KOPT-K1 (cell line): ENCODE data around the gene SLC27A1.
"Not testable (repeated sequence)": the region's sequence is repeated elsewhere in the genome, so short reads cannot be mapped to it uniquely, and the experiment has no call there.

ENCODE experiments used
- H3K27ac ChIP-seq: fragments of 200-600 bp; sonication (generic); 2 replicates; pipeline ENCODE4 v1.5.1; 2016; ENCODE audit warnings: antibody characterized with exemption, mild to moderate bottlenecking, low read depth, low read length; ENCODE audit not compliant: poor library complexity, severe bottlenecking
- H3K36me3 ChIP-seq: fragments of 200-600 bp; sonication (generic); 2 replicates; pipeline ENCODE4 v1.5.1; 2017; ENCODE audit warnings: antibody characterized with exemption, mild to moderate bottlenecking, low read length, moderate library complexity; ENCODE audit not compliant: insufficient read depth
- H3K9me3 ChIP-seq: fragments of 200-600 bp; sonication (generic); 2 replicates; pipeline ENCODE4 v1.5.1; 2017; ENCODE audit warnings: antibody characterized with exemption, low read length, mild to moderate bottlenecking; ENCODE audit not compliant: insufficient read depth, poor library complexity, severe bottlenecking

SLC27A1 gene

DNA sequence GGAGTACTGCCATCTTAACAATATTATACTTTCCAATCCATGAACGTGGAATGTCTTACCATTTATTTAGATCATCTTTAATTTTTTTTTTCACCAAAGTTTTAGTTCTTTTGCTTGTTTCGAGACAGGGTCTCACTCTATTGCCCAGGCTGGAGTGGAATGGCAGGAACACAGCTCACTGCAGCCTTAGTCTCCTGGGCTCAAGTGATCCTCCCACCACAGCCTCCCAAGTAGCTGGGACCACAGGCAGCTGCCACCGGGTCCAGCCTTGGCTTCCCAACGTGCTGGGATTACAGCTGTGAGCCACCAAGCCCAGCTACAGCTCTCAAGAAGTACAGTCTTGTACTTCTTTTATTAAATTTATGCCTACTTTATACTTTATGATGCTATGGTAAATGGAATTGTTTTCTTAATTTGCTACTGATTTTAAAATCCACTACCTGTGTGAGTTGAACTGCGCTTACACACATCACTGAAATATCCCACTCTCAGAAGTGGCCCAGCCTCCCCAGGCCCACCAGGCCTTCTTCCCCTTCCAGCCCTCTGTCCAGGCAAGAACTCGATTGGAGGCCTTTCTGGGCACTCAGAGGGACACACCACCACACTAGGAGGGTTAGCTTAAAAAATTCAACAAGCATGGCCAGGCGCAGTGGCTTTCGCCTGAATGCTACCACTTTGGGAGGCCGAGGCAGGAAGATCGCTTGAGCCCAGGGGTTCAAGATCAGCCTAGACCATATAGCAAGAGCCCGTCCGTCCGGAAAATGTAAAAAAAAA lies 40.1 kb downstream of the SLC27A1 start:
- no peaks in the 10 kb centered on the region for H3K9me3 ChIP-seq
- H3K36me3 ChIP-seq = peaks cover 21% of the 10 kb centered on the region; the same call in 1 of the 2 replicates
- peak overlapping the region; percentile 98 for H3K27ac ChIP-seq

DNA sequence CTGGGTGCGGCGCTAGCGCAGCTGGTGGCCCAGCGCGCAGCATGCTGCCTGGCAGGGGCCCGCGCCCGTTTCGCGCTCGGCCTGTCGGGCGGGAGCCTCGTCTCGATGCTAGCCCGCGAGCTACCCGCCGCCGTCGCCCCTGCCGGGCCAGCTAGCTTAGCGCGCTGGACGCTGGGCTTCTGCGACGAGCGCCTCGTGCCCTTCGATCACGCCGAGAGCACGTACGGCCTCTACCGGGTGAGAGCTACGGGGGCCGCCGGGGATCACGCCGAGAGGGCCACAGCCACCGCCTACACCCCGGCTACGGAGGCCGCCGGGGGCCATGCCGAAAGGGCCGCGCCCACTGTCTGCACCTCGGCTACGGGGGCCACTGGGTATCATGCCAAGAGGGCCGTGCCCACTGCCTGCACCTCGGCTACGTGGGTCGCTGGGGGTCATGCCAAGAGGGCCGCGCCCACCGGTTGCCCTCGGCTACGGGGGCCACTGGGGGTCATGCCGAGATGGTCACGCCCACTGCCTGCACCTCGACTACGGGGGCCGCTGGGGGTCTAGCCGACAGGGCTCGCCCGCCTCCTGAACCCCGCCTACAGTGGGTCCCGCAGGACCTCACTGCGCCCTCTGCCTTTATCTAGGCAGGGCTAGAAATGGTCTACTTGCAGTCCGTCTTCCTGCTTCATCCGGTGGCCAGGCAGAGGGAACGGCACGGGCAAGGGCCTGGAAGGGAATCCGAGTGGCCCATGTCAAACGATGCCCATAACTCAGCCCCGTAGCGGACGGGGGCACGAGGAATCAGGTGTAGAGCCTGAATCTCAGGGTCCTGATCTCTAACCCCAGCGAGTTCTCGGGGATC lies 41.6 kb downstream of the SLC27A1 start:
- peak overlapping the region; percentile 98 for H3K27ac ChIP-seq
- peaks cover 26% of the 10 kb centered on the region for H3K36me3 ChIP-seq
- peaks cover 2% of the 10 kb centered on the region for H3K9me3 ChIP-seq

GRCh38 chr19:17512574-17512939 lies 42.2 kb downstream of the SLC27A1 start:
- Histone ChIP-seq H3K27ac (peak overlapping the region; percentile 98), H3K36me3 (peaks cover 31% of the 10 kb centered on the region), H3K9me3 (peaks cover 8% of the 10 kb centered on the region)

- Histone ChIP-seq H3K36me3 (peaks cover 41% of the 10 kb centered on the region), H3K27ac (no peak overlapping the region), H3K9me3 (peaks cover 15% of the 10 kb centered on the region)
Observed at GRCh38 chr19:17515408-17516149, 45.3 kb downstream of the SLC27A1 start.

- no peak overlapping the region for H3K27ac ChIP-seq
- peaks cover 49% of the 10 kb centered on the region for H3K36me3 ChIP-seq
- H3K9me3 ChIP-seq = peaks cover 15% of the 10 kb centered on the region
Observed at GRCh38 chr19:17517898-17518297, 47.6 kb downstream of the SLC27A1 start.

GRCh38 chr19:17518654-17519053 lies 48.3 kb downstream of the SLC27A1 start:
- H3K9me3 ChIP-seq = peaks cover 15% of the 10 kb centered on the region
- not testable (repeated sequence) for H3K27ac ChIP-seq
- H3K36me3 ChIP-seq = peaks cover 49% of the 10 kb centered on the region

DNA sequence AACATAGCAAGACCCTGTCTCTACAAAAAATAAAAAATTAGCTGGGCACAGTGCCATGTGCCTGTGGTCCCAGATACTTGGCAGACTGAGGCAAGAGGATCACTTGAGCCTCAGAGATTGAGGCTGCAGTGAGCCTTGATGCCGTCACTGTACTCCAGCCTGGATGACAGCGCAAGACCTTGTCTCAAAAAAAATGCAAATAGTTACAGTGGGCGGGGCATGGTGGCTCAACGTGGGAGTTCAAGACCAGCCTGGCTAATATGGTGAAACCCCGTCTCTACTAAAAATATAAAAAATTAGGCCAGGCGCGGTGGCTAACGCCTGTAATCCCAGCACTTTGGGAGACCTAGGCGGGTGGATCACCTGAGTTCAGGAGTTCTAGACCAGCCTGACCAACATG lies 49.6 kb downstream of the SLC27A1 start:
- no peak overlapping the region for H3K27ac ChIP-seq
- H3K9me3 ChIP-seq = peaks cover 15% of the 10 kb centered on the region
- peaks cover 49% of the 10 kb centered on the region for H3K36me3 ChIP-seq

DNA sequence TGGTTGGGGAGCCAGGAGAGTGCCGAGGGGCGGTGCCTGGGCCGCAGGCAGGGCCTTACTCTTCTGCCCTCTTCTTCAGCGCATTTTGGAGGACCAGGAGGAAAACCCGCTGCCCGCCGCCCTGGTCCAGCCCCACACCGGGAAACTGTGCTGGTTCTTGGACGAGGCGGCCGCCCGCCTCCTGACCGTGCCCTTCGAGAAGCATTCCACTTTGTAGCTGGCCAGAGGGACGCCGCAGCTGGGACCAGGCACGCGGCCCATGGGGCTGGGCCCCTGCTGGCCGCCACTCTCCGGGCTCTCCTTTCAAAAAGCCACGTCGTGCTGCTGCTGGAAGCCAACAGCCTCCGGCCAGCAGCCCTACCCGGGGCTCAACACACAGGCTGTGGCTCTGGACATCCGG lies 50.5 kb downstream of the SLC27A1 start:
- Histone ChIP-seq H3K36me3 (peaks cover 47% of the 10 kb centered on the region), H3K9me3 (peaks cover 15% of the 10 kb centered on the region), H3K27ac (no peak overlapping the region)

GRCh38 chr19:17522988-17523872 lies 52.9 kb downstream of the SLC27A1 start:
- Histone ChIP-seq H3K9me3 (peaks cover 2% of the 10 kb centered on the region), H3K36me3 (peaks cover 23% of the 10 kb centered on the region), H3K27ac (peak overlapping the region; percentile 91)

DNA sequence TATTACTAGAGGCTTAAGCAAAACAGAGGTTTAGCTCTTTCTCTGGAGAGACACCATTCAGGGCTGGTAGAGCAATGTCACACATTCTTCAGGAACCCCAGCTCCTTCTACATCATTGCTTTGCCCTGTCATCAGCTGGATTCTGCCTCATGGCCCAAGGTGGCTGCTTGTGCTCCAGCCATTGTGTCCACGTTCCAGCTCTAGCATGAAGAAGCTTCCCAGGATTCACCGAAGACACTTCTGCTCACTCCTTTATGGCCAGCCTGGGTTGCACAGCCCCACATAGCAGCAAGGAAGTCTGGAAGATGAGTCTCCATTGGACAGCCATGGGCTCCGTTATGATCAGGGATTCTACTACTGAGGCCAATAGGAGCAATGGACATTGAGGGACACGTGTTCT lies 54.3 kb downstream of the SLC27A1 start:
- H3K36me3 ChIP-seq = peaks cover 10% of the 10 kb centered on the region; the same call in 1 of the 2 replicates
- H3K9me3 ChIP-seq = peaks cover 8% of the 10 kb centered on the region
- H3K27ac ChIP-seq = no peak overlapping the region

GRCh38 chr19:17525141-17525540 lies 54.8 kb downstream of the SLC27A1 start:
- Histone ChIP-seq H3K36me3 (peaks cover 8% of the 10 kb centered on the region; the same call in 1 of the 2 replicates), H3K27ac (peak overlapping the region; percentile 18), H3K9me3 (peaks cover 8% of the 10 kb centered on the region)

DNA sequence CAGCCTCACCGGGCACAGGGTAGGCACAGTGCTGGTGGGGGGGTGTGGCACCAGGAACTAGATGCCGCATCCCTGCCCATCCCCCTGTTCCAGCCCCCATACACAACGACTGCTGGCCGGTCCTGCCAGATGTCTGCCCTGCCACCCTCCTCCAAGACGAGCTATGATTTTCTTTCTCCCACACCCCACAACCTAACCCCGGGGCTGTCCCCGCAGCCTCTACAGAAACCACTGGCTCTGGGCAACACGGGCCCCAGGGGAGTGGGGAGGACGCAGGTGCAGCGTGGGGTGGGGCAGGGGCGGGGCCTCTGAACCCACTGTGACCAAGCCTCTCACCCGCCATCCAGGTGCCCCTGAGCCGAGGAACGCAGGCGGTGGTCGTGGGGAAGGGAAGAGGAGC lies 56.6 kb downstream of the SLC27A1 start:
- H3K9me3 ChIP-seq = peaks cover 8% of the 10 kb centered on the region
- peak overlapping the region; percentile 35 for H3K27ac ChIP-seq
- no peaks in the 10 kb centered on the region for H3K36me3 ChIP-seq

DNA sequence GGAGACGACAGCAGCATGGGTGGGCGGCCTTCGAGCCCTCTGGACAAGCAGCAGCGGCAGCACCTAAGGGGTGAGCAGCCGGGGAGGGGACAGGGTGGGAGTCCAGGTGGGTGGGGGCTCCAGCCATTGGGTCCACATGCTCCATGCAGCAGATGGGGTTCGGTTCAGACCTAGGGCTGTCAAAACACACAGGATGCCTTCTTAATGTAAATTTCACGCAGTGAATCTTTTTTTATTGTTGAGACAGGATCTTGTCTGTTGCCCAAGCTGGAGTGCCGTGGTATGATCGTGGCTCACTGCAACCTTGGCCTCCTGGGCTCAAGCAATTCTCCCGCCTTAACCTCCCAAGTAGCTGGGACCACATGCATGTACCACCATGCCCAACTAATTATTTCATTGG lies 57.0 kb downstream of the SLC27A1 start:
- H3K9me3 ChIP-seq = peaks cover 8% of the 10 kb centered on the region
- no peaks in the 10 kb centered on the region for H3K36me3 ChIP-seq
- peak overlapping the region; percentile 35 for H3K27ac ChIP-seq

- no peak overlapping the region for H3K27ac ChIP-seq
- no peaks in the 10 kb centered on the region for H3K36me3 ChIP-seq
- peaks cover 8% of the 10 kb centered on the region for H3K9me3 ChIP-seq
Observed at GRCh38 chr19:17528610-17529009, 58.3 kb downstream of the SLC27A1 start.
